Right cardiac atrium (tissue), 5 donors: ENCODE data around the gene MYH7. TPM values are rescaled to one million over a fixed set of nuclear protein-coding genes. Genes with fewer than 3 reads are reported as not detected.
A peak's percentile ranks its signal among the peaks of the same experiment; 100 is the strongest.
"Not testable (repeated sequence)": the region's sequence is repeated elsewhere in the genome, so short reads cannot be mapped to it uniquely, and the experiment has no call there.

Source experiments
- ATAC-seq, 2 donors: fragments of 200-7000 bp; cut with Tn5 transposase; one replicate each; pipeline versions ENCODE4 v1.8.0 to v1.9.1; 2020; ENCODE audit warnings: moderate library complexity in 2 of 2, mild to moderate bottlenecking in 1 of 2
- DNase-seq, 3 donors: peaks; one replicate each; pipeline ENCODE4 v3.0.0-alpha.2; 2020
- H3K27ac ChIP-seq: one replicate; pipeline ENCODE4 v1.5.1; 2013; ENCODE audit warnings: mild to moderate bottlenecking, low read length, control low read depth, moderate library complexity
- H3K27me3 ChIP-seq: one replicate; pipeline ENCODE4 v1.6.1; 2013; ENCODE audit not compliant: control insufficient read depth, insufficient read depth
- H3K4me1 ChIP-seq: one replicate; pipeline ENCODE4 v1.6.1; 2013; ENCODE audit warnings: low read length; ENCODE audit not compliant: control insufficient read depth, insufficient read depth
- H3K4me3 ChIP-seq: one replicate; pipeline ENCODE4 v1.5.1; 2013; ENCODE audit warnings: low read length, control low read depth
- H3K9me3 ChIP-seq: one replicate; pipeline ENCODE4 v1.6.1; 2013; ENCODE audit warnings: low read length; ENCODE audit not compliant: control insufficient read depth
- WGBS: extraction: QIAGEN DNeasy Blood & Tissue Kit; methylation state at CpG from one replicate; pipeline ENCODE4 v1.1.7; 2013; 5-methylcytosine and 5-hydroxymethylcytosine counted together
- intact Hi-C, 4 donors: fragments of 100-400 bp; cut with DNase I; formaldehyde crosslinking; loops; one replicate each; pipeline versions ENCODE4 v1.11.0 to v1.14.0; 2022 to 2023
- polyA plus RNA-seq: library from polyadenylated mRNA; stranded (reverse); fragments of 200-250 nt; gene quantifications from one replicate; pipeline ENCODE4 v1.2.3, GENCODE V29; 2013
- total RNA-seq, 4 donors: library from RNA; stranded (reverse); fragmentation: NEBNext Ultra II Directional; extraction: Animal tissue kit (Norgen Biotek cat#: 25700); gene quantifications; one replicate each; pipeline ENCODE4 v1.2.1, GENCODE V29; 2021
- donor health status: healthy with polysubstance abuse.
- donor health status: DM: no; HTN: yes; CAD: no.
- donor health status: DM: no; HTN: no; CAD: no.
- donor health status: DM: no; HTN: yes; CAD: no; lungs with severe emphysema.
- donor health status: DM: yes; HTN: yes; CAD: no.

MYH7 gene
- total and polyA plus RNA-seq, 5 donors, result 461 to 2,251 (median 639) TPM

GRCh38 chr14:23386266-23386657 is 49.2 kb downstream of the MYH7 start:
- H3K4me3 ChIP-seq, H3K9me3 ChIP-seq, H3K27ac ChIP-seq, intact Hi-C loops, H3K4me1 ChIP-seq, ATAC-seq, H3K27me3 ChIP-seq: not testable (repeated sequence)
- DNase-seq, result peak; percentile 11 to 44 (median 41)
- WGBS, result 72% methylated on average over 17 of the region's 17 CpGs

GRCh38 chr14:23385642-23386265 is 49.7 kb downstream of the MYH7 start:
- intact Hi-C loops, result no loop called here
- 80% methylated on average over 18 of the region's 18 CpGs for WGBS
- Histone ChIP-seq H3K27me3 (no peaks in the 10 kb centered on the region), H3K4me1 (no peaks in the 10 kb centered on the region), H3K27ac (no peak overlapping the region), H3K9me3 (no peaks in the 10 kb centered on the region), H3K4me3 (no peak overlapping the region)
- DNase-seq, result peak in 2 of 3 donors; percentile 10 to 49
- no peak for ATAC-seq

GRCh38 chr14:23385244-23385641 is 50.2 kb downstream of the MYH7 start:
- WGBS, result 72% methylated on average over 2 of the region's 2 CpGs
- Histone ChIP-seq H3K9me3 (no peaks in the 10 kb centered on the region), H3K4me3 (no peak overlapping the region), H3K27ac (no peak overlapping the region), H3K27me3 (no peaks in the 10 kb centered on the region), H3K4me1 (no peaks in the 10 kb centered on the region)
- DNase-seq (no peak), ATAC-seq (no peak)
- intact Hi-C loops, result no loop called here

- Histone ChIP-seq H3K4me3 (no peak overlapping the region), H3K4me1 (no peaks in the 10 kb centered on the region), H3K27ac (no peak overlapping the region), H3K9me3 (no peaks in the 10 kb centered on the region), H3K27me3 (no peaks in the 10 kb centered on the region)
- peak in 2 of 3 donors; percentile 46 to 64 for DNase-seq
- intact Hi-C loops, result loop anchor here in 1 of 4 donors (5.0 kb wide), 1 partner anchor 57 kb away; no protein-coding TSS in a partner anchor
- no peak for ATAC-seq
- WGBS, result 74% methylated on average over 29 of the region's 29 CpGs
These were observed 50.9 kb downstream of the MYH7 start for GRCh38 chr14:23384364-23385080.

- H3K4me1 ChIP-seq, result no peaks in the 10 kb centered on the region
- H3K27me3 ChIP-seq, result no peaks in the 10 kb centered on the region
- H3K4me3 ChIP-seq, result no peak overlapping the region
- H3K27ac ChIP-seq, result peak overlapping the region; percentile 41
- intact Hi-C loops, result loop anchor here in 1 of 4 donors (5.0 kb wide), 1 partner anchor 56 kb away; no protein-coding TSS in a partner anchor
- H3K9me3 ChIP-seq, result no peaks in the 10 kb centered on the region
- DNase-seq (peak in 2 of 3 donors; percentile 32 to 33), ATAC-seq (no peak)
- WGBS, result 65% methylated on average over 10 of the region's 10 CpGs
These were observed 52.6 kb downstream of the MYH7 start for GRCh38 chr14:23382731-23383440.

GRCh38 chr14:23382276-23382675 is 53.2 kb downstream of the MYH7 start:
- DNase-seq (peak in 2 of 3 donors; percentile 57 to 65), ATAC-seq (no peak)
- Histone ChIP-seq H3K4me1 (no peaks in the 10 kb centered on the region), H3K27me3 (no peaks in the 10 kb centered on the region), H3K4me3 (no peak overlapping the region), H3K9me3 (no peaks in the 10 kb centered on the region), H3K27ac (peak overlapping the region; percentile 2)
- intact Hi-C loops, result loop anchor here in 1 of 4 donors (5.0 kb wide), 1 partner anchor 55 kb away; no protein-coding TSS in a partner anchor
- WGBS, result 86% methylated on average over 6 of the region's 6 CpGs

GRCh38 chr14:23381871-23382270 is 53.6 kb downstream of the MYH7 start:
- Histone ChIP-seq H3K4me3 (no peak overlapping the region), H3K9me3 (no peaks in the 10 kb centered on the region), H3K4me1 (no peaks in the 10 kb centered on the region), H3K27ac (peak overlapping the region; percentile 2), H3K27me3 (no peaks in the 10 kb centered on the region)
- no peak for ATAC-seq
- WGBS, result 37% methylated on average over 3 of the region's 3 CpGs
- DNase-seq, result peak in 2 of 3 donors; percentile 25 to 47
- intact Hi-C loops, result loop anchor here in 1 of 4 donors (5.0 kb wide), 1 partner anchor 55 kb away; no protein-coding TSS in a partner anchor

- no peak for ATAC-seq
- H3K4me3 ChIP-seq, result no peak overlapping the region
- WGBS, result 70% methylated on average over 4 of the region's 4 CpGs
- H3K4me1 ChIP-seq, result no peaks in the 10 kb centered on the region
- H3K27ac ChIP-seq, result peak overlapping the region; percentile 15
- no peaks in the 10 kb centered on the region for H3K9me3 ChIP-seq
- no peaks in the 10 kb centered on the region for H3K27me3 ChIP-seq
- DNase-seq, result peak in 1 of 3 donors; percentile 40
- intact Hi-C loops, result loop anchor here in 1 of 4 donors (5.0 kb wide), 1 partner anchor 54 kb away; no protein-coding TSS in a partner anchor
These were observed 54.5 kb downstream of the MYH7 start for GRCh38 chr14:23380976-23381375.

- H3K4me3 ChIP-seq, result no peak overlapping the region
- H3K27me3 ChIP-seq, result no peaks in the 10 kb centered on the region
- DNase-seq (peak; percentile 42 to 80 (median 74)), ATAC-seq (peak; percentile 2 to 6)
- peak overlapping the region; percentile 6 for H3K27ac ChIP-seq
- intact Hi-C loops, result loop anchor here in 1 of 4 donors (5.0 kb wide), 1 partner anchor 53 kb away; no protein-coding TSS in a partner anchor
- no peaks in the 10 kb centered on the region for H3K9me3 ChIP-seq
- no peaks in the 10 kb centered on the region for H3K4me1 ChIP-seq
- 29% methylated on average over 16 of the region's 16 CpGs for WGBS
These were observed 55.1 kb downstream of the MYH7 start for GRCh38 chr14:23380197-23380914.
